Activated naive CD4-positive, alpha-beta T cell treated with anti-CD3 and anti-CD28 coated beads, Interleukin-2, amount 50 U/mL, for 72 hours (primary cell): ENCODE results near the gene ANXA5. TPM values are rescaled to one million over a fixed set of nuclear protein-coding genes. Genes with fewer than 3 reads are reported as not detected.

ENCODE experiments used
- ATAC-seq, 2 donors: fragments of 150-1000 bp; cut with Tn5 transposase; 2 replicates each; pipeline ENCODE4 v1.10.0; 2021; ENCODE audit warnings: mild to moderate bottlenecking in 2 of 2, moderate library complexity in 2 of 2
- DNase-seq, 2 donors: peaks; one replicate each; pipeline ENCODE4 v3.0.0; 2021 to 2022; ENCODE audit warnings: low spot score in 2 of 2
- H3K27ac Mint-ChIP-seq, 2 donors: one replicate each; pipeline ENCODE4 v1.8.0; 2022; ENCODE audit warnings: mild to moderate bottlenecking in 2 of 2, mixed read lengths in 2 of 2
- H3K36me3 Mint-ChIP-seq, 2 donors: one replicate each; pipeline ENCODE4 v1.8.0; 2022; ENCODE audit warnings: mixed read lengths in 2 of 2
- H3K9me3 Mint-ChIP-seq, 2 donors: one replicate each; pipeline ENCODE4 v1.8.0; 2022; ENCODE audit warnings: mixed read lengths in 2 of 2
- total RNA-seq, 2 donors: library from RNA; stranded (reverse); gene quantifications; one replicate each; pipeline ENCODE4 v1.2.3, GENCODE V29; 2022

Gene ANXA5
- total RNA-seq, 2 donors from 2014 or later, result 82.9 to 161 TPM

DNA sequence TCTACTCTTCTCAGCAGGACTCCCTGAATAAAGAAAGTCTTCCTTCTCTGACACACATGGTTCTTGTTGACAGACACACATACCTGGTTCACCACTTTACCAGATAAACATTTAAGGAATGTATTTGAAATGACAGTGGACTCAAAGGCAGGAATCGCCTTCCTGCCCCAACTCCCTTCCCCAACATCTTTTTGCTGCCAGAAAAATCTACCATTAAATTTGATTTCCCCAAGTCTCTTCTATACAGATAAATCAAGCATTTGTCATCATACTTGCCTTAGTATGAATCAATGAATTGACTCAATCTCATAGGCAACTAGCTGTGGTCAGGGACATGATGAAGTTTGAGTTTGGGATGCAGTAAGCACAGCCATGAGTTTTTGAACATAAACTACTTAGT is 23.3 kb upstream of the ANXA5 start:
- ATAC-seq, result no peak
- H3K9me3 Mint-ChIP-seq, result no peaks in the 10 kb centered on the region
- DNase-seq, result no peak
- no peak overlapping the region for H3K27ac Mint-ChIP-seq
- H3K36me3 Mint-ChIP-seq, result no peaks in the 10 kb centered on the region

DNA sequence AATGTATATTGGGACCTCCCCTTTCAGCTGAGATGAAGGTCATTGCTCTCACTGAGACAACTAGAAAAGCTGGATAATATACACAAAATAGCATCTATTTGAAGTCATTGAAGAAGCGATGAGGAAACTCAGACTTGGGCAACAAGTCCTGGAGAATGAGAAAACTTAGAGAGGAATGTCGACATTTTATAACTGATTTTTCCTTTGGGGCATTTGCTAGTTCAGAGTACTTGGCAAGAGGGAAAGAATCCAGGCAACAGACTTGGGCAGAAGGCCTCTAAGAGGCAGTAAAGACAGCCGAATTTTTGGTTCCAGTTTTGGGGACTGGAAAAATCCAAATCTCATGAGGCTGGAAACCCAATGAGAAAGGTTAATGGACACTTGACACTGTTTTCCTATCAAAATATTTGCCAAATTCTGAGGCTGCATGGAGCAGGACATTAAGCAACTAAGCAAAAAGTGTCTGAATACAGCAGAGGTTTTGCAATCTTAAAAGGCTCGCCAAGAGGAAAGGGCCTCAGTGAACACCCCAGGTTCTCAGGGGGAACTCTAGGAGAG is 21.0 kb upstream of the ANXA5 start:
- no peak for DNase-seq
- Mint-ChIP-seq H3K27ac (no peak overlapping the region), H3K36me3 (no peaks in the 10 kb centered on the region), H3K9me3 (no peaks in the 10 kb centered on the region)
- no peak for ATAC-seq

GRCh38 chr4:121714548-121714947 is 17.8 kb upstream of the ANXA5 start:
- no peak overlapping the region for H3K27ac Mint-ChIP-seq
- ATAC-seq, result no peak
- no peak for DNase-seq
- H3K36me3 Mint-ChIP-seq, result no peaks in the 10 kb centered on the region
- no peaks in the 10 kb centered on the region for H3K9me3 Mint-ChIP-seq

DNA sequence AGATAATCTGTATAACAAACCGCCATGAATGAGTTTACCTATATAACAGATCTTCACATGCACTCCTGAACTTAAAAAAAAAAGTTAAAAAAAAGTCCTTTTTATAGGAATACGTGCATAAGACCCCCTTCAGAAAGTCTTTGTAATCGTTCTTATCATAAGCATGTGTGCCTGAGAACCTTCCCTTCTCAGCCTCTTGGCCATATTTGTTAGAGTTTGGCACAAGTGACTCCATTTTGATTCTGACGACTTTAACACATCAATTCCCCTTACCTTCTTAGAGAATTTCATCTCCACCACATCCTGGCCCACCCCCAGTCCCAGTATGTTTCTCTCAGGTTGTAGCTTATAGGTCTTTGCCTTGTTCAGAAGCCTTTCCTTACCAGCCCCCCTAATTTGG is 16.0 kb upstream of the ANXA5 start:
- no peak for ATAC-seq
- no peaks in the 10 kb centered on the region for H3K36me3 Mint-ChIP-seq
- no peaks in the 10 kb centered on the region for H3K9me3 Mint-ChIP-seq
- no peak for DNase-seq
- H3K27ac Mint-ChIP-seq, result no peak overlapping the region

- no peaks in the 10 kb centered on the region for H3K36me3 Mint-ChIP-seq
- ATAC-seq (peak in 1 of 2 donors; percentile 6), DNase-seq (no peak)
- H3K27ac Mint-ChIP-seq, result peak overlapping the region in 1 of 2 donors; percentile 1
- H3K9me3 Mint-ChIP-seq, result no peaks in the 10 kb centered on the region
These were observed 15.3 kb upstream of the ANXA5 start for GRCh38 chr4:121712001-121712651.

GRCh38 chr4:121711263-121712000 is 14.7 kb upstream of the ANXA5 start:
- peak overlapping the region in 1 of 2 donors; percentile 1 for H3K27ac Mint-ChIP-seq
- H3K36me3 Mint-ChIP-seq, result no peaks in the 10 kb centered on the region
- no peaks in the 10 kb centered on the region for H3K9me3 Mint-ChIP-seq

DNA sequence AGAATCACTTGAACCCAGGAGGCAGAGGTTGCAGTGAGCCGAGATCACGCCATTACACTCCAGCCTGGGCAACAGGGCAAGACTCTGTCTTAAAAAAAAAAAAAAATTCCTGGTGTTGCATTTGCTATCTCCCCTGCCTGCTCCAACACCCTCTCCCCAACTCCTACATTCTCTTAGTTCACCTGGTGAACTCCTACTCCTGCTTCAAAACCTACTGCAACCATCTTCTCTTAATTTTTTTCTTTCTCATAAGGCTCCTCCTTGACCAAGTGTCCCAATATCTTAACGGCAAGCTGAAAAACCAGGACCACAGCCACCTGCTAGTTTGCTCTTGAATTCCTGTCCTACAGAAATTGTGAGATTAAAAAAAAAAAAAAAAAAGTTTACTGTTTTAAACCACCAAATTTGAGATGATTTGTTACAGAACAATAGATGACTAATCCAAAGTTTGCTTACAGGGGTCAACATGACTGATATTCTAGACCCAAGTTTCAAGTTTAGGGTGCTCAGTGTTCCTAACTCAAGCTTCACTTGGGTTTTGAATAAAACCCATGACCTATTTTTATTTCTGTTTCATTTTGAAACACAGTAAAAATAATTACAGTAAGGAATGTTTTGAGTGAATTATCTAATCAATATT is 13.1 kb upstream of the ANXA5 start:
- peak in 1 of 2 donors; percentile 16 for ATAC-seq
- DNase-seq, result no peak
- Mint-ChIP-seq H3K36me3 (no peaks in the 10 kb centered on the region), H3K27ac (no peak overlapping the region), H3K9me3 (no peaks in the 10 kb centered on the region)

More at GRCh38 chr4:121711263-121712000, 14.7 kb upstream of the ANXA5 start:
- DNase-seq (peak; percentile 37 to 72), ATAC-seq (peak; percentile 37 to 80)

- no peaks in the 10 kb centered on the region for H3K36me3 Mint-ChIP-seq
- peak overlapping the region; percentile 26 to 48 for H3K27ac Mint-ChIP-seq
- H3K9me3 Mint-ChIP-seq, result no peaks in the 10 kb centered on the region
- ATAC-seq (peak; percentile 15 to 71), DNase-seq (peak in 1 of 2 donors; percentile 27)
These were observed 10.6 kb upstream of the ANXA5 start for GRCh38 chr4:121707344-121707743.

DNA sequence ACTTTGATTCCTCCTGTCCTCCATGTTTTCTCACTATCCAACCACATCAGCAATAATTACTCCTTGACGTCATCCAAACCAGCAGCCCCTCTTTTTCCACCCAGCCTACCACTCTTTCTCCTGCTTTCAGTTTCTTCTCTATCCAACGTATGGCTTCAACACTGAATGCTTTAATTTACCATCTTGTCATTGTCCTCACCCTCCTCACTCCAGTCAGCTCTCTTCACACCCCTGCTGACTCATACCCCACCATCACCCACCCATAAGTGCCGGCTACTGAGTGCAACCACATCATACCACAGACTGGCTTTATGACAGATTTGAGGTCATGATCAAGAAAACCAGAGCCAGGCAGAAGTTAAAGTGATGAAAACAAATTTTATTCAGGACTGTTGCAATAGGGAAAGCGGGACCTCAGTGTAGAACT is 9.8 kb upstream of the ANXA5 start:
- H3K27ac Mint-ChIP-seq, result peak overlapping the region; percentile 24 to 48
- no peaks in the 10 kb centered on the region for H3K36me3 Mint-ChIP-seq
- ATAC-seq, result peak; percentile 95
- DNase-seq, result peak; percentile 64 to 67
- no peaks in the 10 kb centered on the region for H3K9me3 Mint-ChIP-seq

DNA sequence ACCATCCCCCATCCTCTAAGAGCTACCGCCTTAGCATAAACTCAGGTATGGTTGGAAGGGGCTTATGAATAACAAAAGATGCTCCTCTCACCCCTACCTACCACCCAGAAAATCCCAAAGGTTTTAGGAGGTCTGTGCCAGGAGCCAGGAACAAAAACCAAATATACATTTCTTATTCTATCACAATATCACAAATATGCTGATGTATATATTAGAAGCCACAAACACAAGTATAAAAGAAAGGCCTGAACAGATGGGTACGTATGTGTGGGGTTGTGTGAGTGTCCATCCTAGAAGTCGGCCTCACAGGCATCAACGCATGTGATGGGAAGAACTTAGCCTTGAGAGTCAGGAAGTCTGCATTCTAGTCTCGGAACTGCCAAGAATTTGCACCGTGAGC is 8.7 kb upstream of the ANXA5 start:
- no peak overlapping the region for H3K27ac Mint-ChIP-seq
- no peaks in the 10 kb centered on the region for H3K36me3 Mint-ChIP-seq
- DNase-seq, result no peak
- H3K9me3 Mint-ChIP-seq, result no peaks in the 10 kb centered on the region
- no peak for ATAC-seq

GRCh38 chr4:121702136-121702535 is 5.4 kb upstream of the ANXA5 start:
- no peaks in the 10 kb centered on the region for H3K9me3 Mint-ChIP-seq
- H3K27ac Mint-ChIP-seq, result no peak overlapping the region
- no peak for ATAC-seq
- no peaks in the 10 kb centered on the region for H3K36me3 Mint-ChIP-seq
- DNase-seq, result no peak

DNA sequence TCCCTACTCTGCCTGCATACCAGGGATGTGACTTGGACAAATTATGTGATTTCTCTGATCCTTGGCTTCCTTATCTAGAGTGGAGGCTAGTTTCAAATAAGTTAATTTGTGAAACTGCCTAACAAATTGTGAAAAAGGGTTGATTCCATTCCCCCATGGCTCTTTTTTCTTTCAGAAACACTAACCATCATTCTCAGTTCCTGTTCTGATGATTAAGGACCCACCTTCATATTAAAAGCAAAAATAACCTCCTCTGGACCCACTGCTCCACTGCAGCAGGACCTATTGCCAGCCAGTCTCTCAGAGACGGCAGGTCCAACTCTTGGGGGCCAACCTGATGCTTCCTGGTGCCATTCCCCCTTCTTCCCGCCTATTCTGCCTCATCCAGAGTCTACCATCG is 4.5 kb upstream of the ANXA5 start:
- ATAC-seq (no peak), DNase-seq (no peak)
- no peaks in the 10 kb centered on the region for H3K9me3 Mint-ChIP-seq
- no peak overlapping the region for H3K27ac Mint-ChIP-seq
- H3K36me3 Mint-ChIP-seq, result peaks cover 0 to 2% of the 10 kb centered on the region in 2 donors

DNA sequence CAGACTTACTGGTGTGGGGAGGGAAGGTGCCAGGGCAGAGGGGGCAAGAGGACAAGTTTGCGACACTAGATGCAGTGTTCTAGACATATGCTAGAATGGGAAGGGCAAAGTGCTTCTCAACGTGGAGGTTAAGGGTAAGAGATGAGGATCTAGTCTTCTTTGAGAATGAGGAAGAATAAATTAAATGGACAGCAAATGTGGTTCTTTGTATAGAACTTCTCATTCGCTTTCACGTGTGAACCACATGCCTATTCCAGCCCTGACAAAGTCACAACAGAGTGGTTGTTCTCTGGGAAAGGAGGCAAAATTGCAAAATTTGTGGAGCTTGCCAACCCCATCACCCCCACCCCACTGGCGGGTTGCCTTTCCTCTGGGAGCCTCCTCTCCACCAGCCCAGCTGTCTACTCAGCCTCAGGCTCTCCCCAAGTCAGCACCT is 1.5 kb upstream of the ANXA5 start:
- no peaks in the 10 kb centered on the region for H3K9me3 Mint-ChIP-seq
- no peak for ATAC-seq
- peaks cover 5 to 6% of the 10 kb centered on the region in 2 donors for H3K36me3 Mint-ChIP-seq
- no peak for DNase-seq
- H3K27ac Mint-ChIP-seq, result no peak overlapping the region

GRCh38 chr4:121697564-121697963 is 784 bp upstream of the ANXA5 start:
- peak overlapping the region; percentile 79 to 87 for H3K27ac Mint-ChIP-seq
- H3K36me3 Mint-ChIP-seq, result peaks cover 5 to 6% of the 10 kb centered on the region in 2 donors
- DNase-seq (no peak), ATAC-seq (no peak)
- H3K9me3 Mint-ChIP-seq, result no peaks in the 10 kb centered on the region

GRCh38 chr4:121696170-121696580 is 605 bp downstream of the ANXA5 start:
- ATAC-seq (peak; percentile 56 to 68), DNase-seq (peak; percentile 54 to 79)
- Mint-ChIP-seq H3K9me3 (no peaks in the 10 kb centered on the region), H3K27ac (peak overlapping the region; percentile 94 to 98), H3K36me3 (peaks cover 5 to 6% of the 10 kb centered on the region in 2 donors)

- Mint-ChIP-seq H3K27ac (no peak overlapping the region), H3K9me3 (no peaks in the 10 kb centered on the region), H3K36me3 (peaks cover 5 to 6% of the 10 kb centered on the region in 2 donors)
- ATAC-seq (no peak), DNase-seq (no peak)
These were observed 2.9 kb downstream of the ANXA5 start for GRCh38 chr4:121693886-121694285.

DNA sequence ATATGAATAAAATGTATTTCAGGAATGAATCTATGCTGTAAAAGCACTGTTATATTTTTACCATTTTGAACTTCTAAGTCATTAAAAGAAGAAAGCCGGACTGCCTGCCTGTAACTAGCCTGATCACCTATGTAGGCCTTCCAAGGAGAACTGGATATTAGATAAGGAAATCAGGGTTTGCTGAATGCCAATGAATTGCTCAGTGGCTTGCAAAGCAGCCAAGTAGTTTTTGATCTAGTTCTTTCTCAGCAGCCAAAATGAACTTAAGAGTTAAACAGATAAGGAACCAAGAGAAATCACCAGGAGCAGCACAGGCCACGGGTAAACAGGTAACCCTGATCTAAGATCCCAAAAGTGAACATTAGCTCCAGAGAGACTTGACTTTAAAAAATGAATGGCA is 3.3 kb downstream of the ANXA5 start:
- no peaks in the 10 kb centered on the region for H3K9me3 Mint-ChIP-seq
- DNase-seq (no peak), ATAC-seq (no peak)
- no peak overlapping the region for H3K27ac Mint-ChIP-seq
- peaks cover 5 to 6% of the 10 kb centered on the region in 2 donors for H3K36me3 Mint-ChIP-seq
